Ecto neural progenitor cell (in vitro differentiated cells): ENCODE results near the gene DCUN1D2.

ENCODE experiments used
- DNase-seq: peaks from one replicate; pipeline ENCODE4 v3.0.0-alpha.2; 2018; ENCODE audit warnings: low spot score

Gene DCUN1D2

DNA sequence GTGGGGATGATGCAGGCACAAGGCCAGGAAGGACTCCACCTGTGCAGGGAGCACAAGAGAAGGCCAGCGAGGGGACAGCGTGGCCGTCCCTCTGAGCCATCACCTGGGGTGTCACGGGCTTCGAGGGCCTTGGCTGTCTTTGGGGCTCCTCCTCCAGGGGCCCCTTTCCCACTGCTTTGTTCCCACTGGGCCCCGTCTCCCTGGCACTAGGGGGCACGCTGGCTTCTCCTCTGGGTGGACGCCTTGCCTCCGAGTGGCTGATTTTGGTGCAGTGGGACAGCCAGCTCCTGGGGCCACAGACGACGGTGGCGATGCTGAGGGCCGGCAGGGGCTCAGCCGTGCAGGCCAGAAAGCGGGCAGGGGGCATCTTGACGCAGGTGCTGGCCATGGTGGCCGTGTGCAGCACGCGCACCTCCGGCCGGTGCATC is 83.4 kb downstream of the DCUN1D2 start:
- peak; percentile 42 for DNase-seq

- DNase-seq: peak; percentile 39
Measured at GRCh38 chr13:113406321-113407102, 84.0 kb downstream of the DCUN1D2 start.
